Measurements from ENCODE around the gene CENPO. TPM values are rescaled to one million over a fixed set of nuclear protein-coding genes. Genes with fewer than 3 reads are reported as not detected.
"Not testable (repeated sequence)": the region's sequence is repeated elsewhere in the genome, so short reads cannot be mapped to it uniquely, and the experiment has no call there.

The CENPO gene
- total RNA-seq, 2 donors from 2014 or later, result 2.6 to 3.9 TPM

GRCh38 chr2:24832931-24833701 is 39.9 kb downstream of the CENPO start:
- intact Hi-C loops (cut with DNase I), result no loop called here
- peak; percentile 65 for DNase-seq (ENCODE audit: low spot score)

- DNase-seq (ENCODE audit: low spot score), result no peak
- intact Hi-C loops (cut with DNase I), result no loop called here
These were observed 40.9 kb downstream of the CENPO start for GRCh38 chr2:24833821-24834732.

GRCh38 chr2:24834733-24835395 is 41.6 kb downstream of the CENPO start:
- intact Hi-C loops (cut with DNase I), result no loop called here

GRCh38 chr2:24835411-24835810 is 42.2 kb downstream of the CENPO start:
- intact Hi-C loops (cut with DNase I), result not testable (repeated sequence)
- DNase-seq (ENCODE audit: low spot score), result peak; percentile 66

More at GRCh38 chr2:24834733-24835395, 41.6 kb downstream of the CENPO start:
- DNase-seq (ENCODE audit: low spot score), result peak; percentile 69

GRCh38 chr2:24836206-24836605 is 43.0 kb downstream of the CENPO start:
- intact Hi-C loops (cut with DNase I), result no loop called here
- peak; percentile 65 for DNase-seq (ENCODE audit: low spot score)

- intact Hi-C loops (cut with DNase I), result no loop called here
- peak; percentile 73 for DNase-seq (ENCODE audit: low spot score)
These were observed 43.5 kb downstream of the CENPO start for GRCh38 chr2:24836706-24837105.

- intact Hi-C loops (cut with DNase I), result no loop called here
- DNase-seq (ENCODE audit: low spot score), result no peak
These were observed 44.8 kb downstream of the CENPO start for GRCh38 chr2:24837996-24838513.

- intact Hi-C loops (cut with DNase I), result no loop called here
- DNase-seq (ENCODE audit: low spot score), result no peak
These were observed 45.3 kb downstream of the CENPO start for GRCh38 chr2:24838541-24838940.

GRCh38 chr2:24839729-24840128 is 46.5 kb downstream of the CENPO start:
- intact Hi-C loops (cut with DNase I), result no loop called here
- DNase-seq (ENCODE audit: low spot score), result no peak

GRCh38 chr2:24840164-24840869 is 47.1 kb downstream of the CENPO start:
- DNase-seq (ENCODE audit: low spot score), result peak; percentile 50
- intact Hi-C loops (cut with DNase I), result no loop called here

GRCh38 chr2:24840962-24841945 is 48.0 kb downstream of the CENPO start:
- DNase-seq (ENCODE audit: low spot score), result no peak
- intact Hi-C loops (cut with DNase I), result no loop called here

- intact Hi-C loops (cut with DNase I), result no loop called here
- no peak for DNase-seq (ENCODE audit: low spot score)
These were observed 49.1 kb downstream of the CENPO start for GRCh38 chr2:24842081-24843050.

GRCh38 chr2:24843330-24843860 is 50.2 kb downstream of the CENPO start:
- intact Hi-C loops (cut with DNase I), result no loop called here
- no peak for DNase-seq (ENCODE audit: low spot score)

GRCh38 chr2:24844023-24844685 is 50.9 kb downstream of the CENPO start:
- intact Hi-C loops (cut with DNase I), result no loop called here

GRCh38 chr2:24845691-24846090 is 52.5 kb downstream of the CENPO start:
- no peak for DNase-seq (ENCODE audit: low spot score)
- intact Hi-C loops (cut with DNase I), result no loop called here

More at GRCh38 chr2:24844023-24844685, 50.9 kb downstream of the CENPO start:
- no peak for DNase-seq (ENCODE audit: low spot score)

GRCh38 chr2:24850944-24851343 is 57.7 kb downstream of the CENPO start:
- no peak for DNase-seq (ENCODE audit: low spot score)
- intact Hi-C loops (cut with DNase I), result no loop called here

All from posterior vena cava (tissue), 2 donors.